H9 (cell line): ENCODE measurements around the gene ZNF346. TPM values are rescaled to one million over a fixed set of nuclear protein-coding genes. Genes with fewer than 3 reads are reported as not detected.

Experiments used
- DNase-seq: peaks from one replicate; pipeline ENCODE4 v3.0.0-alpha.2; 2017
- H2AFZ ChIP-seq: one replicate; pipeline ENCODE4 v1.6.1; 2013; ENCODE audit warnings: mild to moderate bottlenecking, low read length, control low read depth, moderate library complexity
- H2AK5ac ChIP-seq: 2 replicates; pipeline ENCODE4 v1.6.1; 2013; ENCODE audit warnings: low read length, control low read depth, mixed read lengths; ENCODE audit not compliant: insufficient read length
- H2BK120ac ChIP-seq: one replicate; pipeline ENCODE4 v1.6.1; 2013; ENCODE audit warnings: low read depth, mild to moderate bottlenecking, low read length, control low read depth, inconsistent platforms; ENCODE audit not compliant: poor library complexity, severe bottlenecking
- H2BK12ac ChIP-seq: 2 replicates; pipeline ENCODE4 v1.6.1; 2013; ENCODE audit warnings: low read length, control low read depth, mixed read lengths, low read depth; ENCODE audit not compliant: insufficient read length
- H2BK15ac ChIP-seq: 2 replicates; pipeline ENCODE4 v1.6.1; 2013; ENCODE audit warnings: low read depth, low read length, control low read depth
- H2BK20ac ChIP-seq: one replicate; pipeline ENCODE4 v1.6.1; 2013; ENCODE audit warnings: low read depth, mild to moderate bottlenecking, low read length, control low read depth, inconsistent platforms; ENCODE audit not compliant: poor library complexity, severe bottlenecking
- H2BK5ac ChIP-seq: 2 replicates; pipeline ENCODE4 v1.6.1; 2013; ENCODE audit warnings: low read length, control low read depth, mixed read lengths; ENCODE audit not compliant: insufficient read length
- H3K14ac ChIP-seq: 2 replicates; pipeline ENCODE4 v1.6.1; 2013; ENCODE audit warnings: low read length, control low read depth; ENCODE audit not compliant: insufficient read depth
- H3K18ac ChIP-seq: 2 replicates; pipeline ENCODE4 v1.6.1; 2013; ENCODE audit warnings: low read depth, mild to moderate bottlenecking, mixed read lengths, low read length, control low read depth; ENCODE audit not compliant: insufficient read length
- H3K23ac ChIP-seq: 2 replicates; pipeline ENCODE4 v1.6.1; 2013; ENCODE audit warnings: low read length, control low read depth, mixed read lengths, low read depth; ENCODE audit not compliant: insufficient read length
- H3K23me2 ChIP-seq: 2 replicates; pipeline ENCODE4 v1.6.1; 2013; ENCODE audit warnings: low read depth, mild to moderate bottlenecking, mixed read lengths, low read length, control low read depth; ENCODE audit not compliant: insufficient read length, poor library complexity, severe bottlenecking
- H3K27ac ChIP-seq: 2 replicates; pipeline ENCODE4 v1.5.1; 2013; ENCODE audit warnings: low read length, control low read depth, mixed read lengths, low read depth; ENCODE audit not compliant: insufficient read length
- H3K27me3 ChIP-seq: 2 replicates; pipeline ENCODE4 v1.6.1; 2013; ENCODE audit warnings: low read length, control low read depth, inconsistent platforms; ENCODE audit not compliant: insufficient read depth
- H3K4ac ChIP-seq: 2 replicates; pipeline ENCODE4 v1.6.1; 2013; ENCODE audit warnings: low read depth, mild to moderate bottlenecking, control low read depth, inconsistent platforms, low read length, moderate library complexity
- H3K4me1 ChIP-seq: 2 replicates; pipeline ENCODE4 v1.6.1; 2013; ENCODE audit warnings: low read length, control low read depth, inconsistent platforms; ENCODE audit not compliant: insufficient read depth
- H3K4me2 ChIP-seq: 2 replicates; pipeline ENCODE4 v1.6.1; 2013; ENCODE audit warnings: low read length, control low read depth, mixed read lengths; ENCODE audit not compliant: insufficient read length, insufficient read depth
- H3K56ac ChIP-seq: 2 replicates; pipeline ENCODE4 v1.6.1; 2013; ENCODE audit warnings: low read depth, mild to moderate bottlenecking, mixed read lengths, low read length, control low read depth; ENCODE audit not compliant: insufficient read length
- H3K79me1 ChIP-seq: 2 replicates; pipeline ENCODE4 v1.6.1; 2013; ENCODE audit warnings: low read depth, mild to moderate bottlenecking, moderate library complexity, low read length, control low read depth, inconsistent platforms; ENCODE audit not compliant: insufficient read depth, poor library complexity, severe bottlenecking
- H3K79me2 ChIP-seq: 2 replicates; pipeline ENCODE4 v1.6.1; 2013; ENCODE audit warnings: low read length, control low read depth, inconsistent platforms; ENCODE audit not compliant: insufficient read depth
- H3K9ac ChIP-seq: 2 replicates; pipeline ENCODE4 v1.6.1; 2013; ENCODE audit warnings: low read length, control low read depth, mixed read lengths; ENCODE audit not compliant: insufficient read length; ENCODE audit errors: extremely low read depth
- H3K9me3 ChIP-seq: one replicate; pipeline ENCODE4 v1.6.1; 2013; ENCODE audit warnings: low read depth, low read length, inconsistent platforms; ENCODE audit not compliant: control insufficient read depth
- H3T11ph ChIP-seq: one replicate; pipeline ENCODE4 v1.6.1; 2013; ENCODE audit warnings: mild to moderate bottlenecking, low read length, control low read depth, inconsistent platforms
- H4K20me1 ChIP-seq: one replicate; pipeline ENCODE4 v1.6.1; 2013; ENCODE audit not compliant: control insufficient read depth, insufficient read length, insufficient read depth
- H4K5ac ChIP-seq: 2 replicates; pipeline ENCODE4 v1.6.1; 2013; ENCODE audit warnings: low read depth, mild to moderate bottlenecking, mixed read lengths, low read length, control low read depth; ENCODE audit not compliant: insufficient read length
- H4K8ac ChIP-seq: replicated peaks from 2 replicates; pipeline ENCODE4 v1.6.1; 2013; ENCODE audit warnings: low read length, control low read depth, mixed read lengths, low read depth; ENCODE audit not compliant: insufficient read length
- H4K91ac ChIP-seq: 2 replicates; pipeline ENCODE4 v1.6.1; 2013; ENCODE audit warnings: low read depth, mild to moderate bottlenecking, moderate library complexity, mixed read lengths, low read length, control low read depth; ENCODE audit not compliant: insufficient read length
- H3K27ac Mint-ChIP-seq, 3 experiments: 2 replicates in 2 of 3; 3 replicates in 1 of 3; pipeline ENCODE4 v1.8.0; 2020 to 2021; ENCODE audit warnings: mixed read lengths in 3 of 3, mild to moderate bottlenecking in 1 of 3, moderate library complexity in 1 of 3
- H3K27me3 Mint-ChIP-seq: 2 replicates; pipeline ENCODE4 v1.8.0; 2021; ENCODE audit warnings: low read depth, mild to moderate bottlenecking, moderate library complexity, mixed read lengths
- H3K36me3 Mint-ChIP-seq, 3 experiments: 2 replicates in 2 of 3; 3 replicates in 1 of 3; pipeline ENCODE4 v1.8.0; 2020 to 2021; ENCODE audit warnings: low read depth in 3 of 3, mixed read lengths in 3 of 3; ENCODE audit not compliant: insufficient read depth in 1 of 3
- H3K4me1 Mint-ChIP-seq, 2 experiments: 2 replicates each; pipeline ENCODE4 v1.8.0; 2020; ENCODE audit warnings: mixed read lengths in 2 of 2
- H3K4me3 Mint-ChIP-seq, 2 experiments: 2 replicates in 1 of 2; 3 replicates in 1 of 2; pipeline ENCODE4 v1.8.0; 2020 to 2021; ENCODE audit warnings: mild to moderate bottlenecking in 2 of 2, mixed read lengths in 2 of 2, moderate library complexity in 1 of 2
- H3K9me3 Mint-ChIP-seq, 2 experiments: 2 replicates in 1 of 2; 3 replicates in 1 of 2; pipeline ENCODE4 v1.8.0; 2020; ENCODE audit warnings: mild to moderate bottlenecking in 2 of 2, mixed read lengths in 2 of 2, moderate library complexity in 1 of 2
- CTCF ChIP-seq: fragments of 200-600 bp; sonication (generic); conservative IDR thresholded peaks from 3 replicates; pipeline ENCODE4 v1.8.0; 2021; ENCODE audit warnings: antibody characterized with exemption, mild to moderate bottlenecking
- WGBS: extraction: QIAGEN DNeasy Blood & Tissue Kit; methylation state at CpG from one replicate; pipeline ENCODE4 v1.1.7; 2013; ENCODE audit warnings: missing lambda C conversion rate, low lambda C conversion rate, mixed read lengths; ENCODE audit not compliant: insufficient read length; ENCODE audit errors: extremely low coverage; 5-methylcytosine and 5-hydroxymethylcytosine counted together
- total RNA-seq: library from RNA; stranded (reverse); gene quantifications from 2 replicates; pipeline ENCODE4 v1.2.1, GENCODE V29; 2021

Gene ZNF346
- total RNA-seq, 1 experiment from 2014 or later, result 22.7 TPM

GRCh38 chr5:177036921-177037320 is 14.4 kb downstream of the ZNF346 start:
- Mint-ChIP-seq H3K9me3 (no peaks in the 10 kb centered on the region), H3K4me1 (peaks cover 10 to 14% of the 10 kb centered on the region in 2 experiments), H3K4me3 (no peak overlapping the region), H3K27ac (no peak overlapping the region), H3K27me3 (no peaks in the 10 kb centered on the region), H3K36me3 (peaks cover 4 to 26% (median 26%) of the 10 kb centered on the region in 3 experiments; a peak in 5 of 7 replicates)
- Histone ChIP-seq H2BK120ac (no peak overlapping the region), H3K23me2 (no peaks in the 10 kb centered on the region), H2BK20ac (no peak overlapping the region), H3K4me1 (peaks cover 8% of the 10 kb centered on the region; the same call in 1 of the 2 replicates), H3K14ac (no peak overlapping the region), H4K5ac (no peak overlapping the region), H3K79me2 (no peaks in the 10 kb centered on the region), H2AFZ (no peak overlapping the region), H2BK15ac (no peak overlapping the region), H3K23ac (no peak overlapping the region), H3K9me3 (no peaks in the 10 kb centered on the region), H3K27me3 (no peaks in the 10 kb centered on the region; the same call in 1 of the 2 replicates), H4K20me1 (no peaks in the 10 kb centered on the region), H2BK12ac (no peak overlapping the region), H3K56ac (no peak overlapping the region), H2AK5ac (no peak overlapping the region), H3K4me2 (no peak overlapping the region), H3K79me1 (peaks cover 3% of the 10 kb centered on the region), H3K18ac (no peak overlapping the region), H4K91ac (no peak overlapping the region), H3T11ph (no peak overlapping the region), H3K9ac (no peak overlapping the region), H2BK5ac (no peak overlapping the region), H4K8ac (no peak overlapping the region), H3K27ac (no peak overlapping the region), H3K4ac (no peak overlapping the region)
- DNase-seq, result no peak
- TF ChIP-seq CTCF, result no peak
- no CpG with 5 or more reads among the region's 5 CpGs for WGBS
